K562 treated with DMSO at 1 percent for 12 hours (cell line): ENCODE results near the gene ZNF57. TPM values are rescaled to one million over a fixed set of nuclear protein-coding genes. Genes with fewer than 3 reads are reported as not detected.

ENCODE experiments used
- total RNA-seq: library from RNA; unstranded; fragments of 300-600 nt; gene quantifications from 2 replicates; pipeline ENCODE4 v1.2.3, GENCODE V29; 2022; ENCODE audit not compliant: insufficient read depth

ZNF57 gene
- total RNA-seq, result 2.4 and 5.7 TPM in 2 replicates

GRCh38 chr19:2900296-2901252, at the start of gene ZNF57:
TSS of gene ZNF57 (plus strand) at chr19:2900928. CDS start at chr19:2901046, 118 bp downstream.

DNA sequence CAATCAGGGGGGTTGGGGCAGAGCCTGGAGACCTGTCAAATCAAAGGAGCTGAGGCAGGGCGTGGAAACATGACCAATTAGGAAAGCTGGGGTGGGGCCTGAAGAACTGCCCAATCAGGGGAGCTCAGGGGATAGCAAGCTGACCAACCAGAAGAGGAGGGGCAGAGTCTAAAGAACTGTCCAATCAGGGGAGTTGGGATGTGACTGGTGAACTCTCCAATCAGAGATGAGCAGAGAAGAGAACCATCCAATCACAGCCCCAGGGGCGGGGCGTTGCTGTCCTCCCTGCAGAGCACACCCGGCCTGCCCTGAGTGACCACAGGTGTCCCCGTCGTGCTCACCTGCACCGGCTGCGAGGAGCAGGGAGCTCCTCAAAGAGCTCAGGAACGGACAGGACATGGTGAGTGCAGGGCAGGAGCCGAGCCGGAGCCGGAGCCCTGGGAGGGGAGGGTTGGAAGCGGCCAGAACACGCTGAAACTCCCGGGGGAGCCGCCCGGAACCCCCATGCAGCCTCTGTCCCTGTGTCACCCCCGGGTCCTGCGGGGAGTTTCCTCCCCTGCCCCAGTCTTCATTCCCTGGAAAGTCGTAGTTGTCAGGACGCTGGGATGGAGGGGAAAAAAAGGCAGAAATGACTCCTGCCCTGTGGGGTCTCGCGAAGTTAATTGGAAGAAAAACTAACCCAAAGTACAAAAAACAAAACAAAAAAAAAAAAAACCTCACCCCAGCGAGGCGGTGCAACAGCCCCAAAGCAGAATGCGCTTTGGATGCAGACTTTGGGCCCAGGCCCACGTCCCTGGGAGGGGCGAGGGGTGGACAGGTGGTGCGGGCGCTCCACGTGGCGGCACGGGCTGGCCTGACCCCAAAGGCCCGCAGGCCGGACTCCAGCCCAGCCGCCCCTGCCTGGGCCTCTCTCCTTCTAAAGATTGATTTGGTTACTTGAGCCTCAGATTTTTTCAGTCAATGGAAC, 33.4 kb upstream of the ZNF57 start, which contains the start of gene ZNF556:
TSS of gene ZNF556 (plus strand) at position 311 of the 967 bp plus-strand sequence. CDS start at position 398, 87 bp downstream.

DNA sequence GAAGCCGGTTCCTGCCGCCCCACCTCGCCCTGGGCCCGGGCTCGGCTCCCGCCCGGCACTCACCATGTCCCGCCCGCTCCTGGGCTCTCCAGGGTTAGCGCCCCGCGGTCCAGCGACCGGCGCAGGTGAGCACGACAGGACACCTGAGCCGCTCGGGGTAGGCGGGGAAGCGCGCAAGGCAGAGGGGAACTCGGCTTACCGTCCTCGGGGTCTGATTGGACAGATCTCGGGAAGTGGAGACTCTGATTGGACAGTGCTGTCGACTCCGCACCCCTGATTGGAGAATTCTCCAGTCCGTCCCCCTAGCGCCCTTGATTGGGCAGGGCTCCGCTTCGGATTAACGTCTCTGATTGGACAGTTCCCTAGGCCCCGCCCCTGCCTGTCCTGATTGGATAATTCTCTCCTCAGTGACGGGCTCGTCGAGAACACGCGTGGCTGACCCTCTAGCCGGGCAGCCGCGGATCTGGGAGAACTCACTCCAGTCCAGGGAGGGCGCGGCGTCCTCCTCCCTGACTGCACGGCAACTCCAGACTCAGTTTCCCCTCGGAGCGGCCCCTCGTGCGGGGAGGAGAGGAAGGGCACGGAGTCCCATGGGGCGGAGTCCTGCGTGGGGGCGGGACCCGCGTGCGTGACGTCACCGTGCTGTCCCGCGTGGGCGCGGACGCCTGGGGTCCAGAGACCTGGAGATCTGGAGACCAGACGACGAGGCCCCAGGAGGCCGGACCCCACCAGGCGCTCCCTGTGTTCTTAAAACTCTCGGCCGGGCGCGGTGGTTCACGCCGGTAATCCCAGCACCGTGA, 44.2 kb downstream of the ZNF57 start, which contains the start of gene ZNF77:
TSS of gene ZNF77 (minus strand) at position 197 of the 800 bp plus-strand sequence. CDS start at position 66, 131 bp downstream.

Other genes with a start within 250 kb of the ZNF57 start
- 0.36 and 1.3 TPM in 2 replicates for gene GNG7, start 198.2 kb upstream of the ZNF57 start, total RNA-seq
- gene DIRAS1, start 179.6 kb upstream of the ZNF57 start, total RNA-seq, result 3.4 and 4.7 TPM in 2 replicates
- gene SLC39A3, start 160.9 kb upstream of the ZNF57 start, total RNA-seq, result 159 and 192 TPM in 2 replicates
- 100 and 123 TPM in 2 replicates for gene SGTA, start 117.7 kb upstream of the ZNF57 start, total RNA-seq
- gene THOP1, start 115.4 kb upstream of the ZNF57 start, total RNA-seq, result 103 and 154 TPM in 2 replicates
- 1.8 and 2.7 TPM in 2 replicates for gene ZNF554, start 81.1 kb upstream of the ZNF57 start, total RNA-seq
- 1.0 and 4.9 TPM in 2 replicates for gene ZNF555, start 59.5 kb upstream of the ZNF57 start, total RNA-seq
- gene ZNF556, start 33.6 kb upstream of the ZNF57 start, total RNA-seq, result 0.96 TPM in 1 of 2 replicates, not detected in the other
- gene ZNF77, start 44.0 kb downstream of the ZNF57 start, total RNA-seq, result 8.4 and 9.3 TPM in 2 replicates
- gene TLE6, start 76.6 kb downstream of the ZNF57 start, total RNA-seq, result 5.8 and 8.3 TPM in 2 replicates
- 35.1 and 53.0 TPM in 2 replicates for gene TLE2, start 128.4 kb downstream of the ZNF57 start, total RNA-seq
- 318 and 363 TPM in 2 replicates for gene TLE5, start 161.6 kb downstream of the ZNF57 start, total RNA-seq
- gene GNA11, start 193.4 kb downstream of the ZNF57 start, total RNA-seq, result 19.8 and 32.9 TPM in 2 replicates
- gene GNA15, start 235.1 kb downstream of the ZNF57 start, total RNA-seq, result not detected in 2 replicates